Measurements from ENCODE around the gene ADSL. TPM values are rescaled to one million over a fixed set of nuclear protein-coding genes. Genes with fewer than 3 reads are reported as not detected.
"Not testable (repeated sequence)": the region's sequence is repeated elsewhere in the genome, so short reads cannot be mapped to it uniquely, and the experiment has no call there.

The ADSL gene
- total RNA-seq, 2 donors from 2014 or later = 94.6 to 157 TPM

DNA sequence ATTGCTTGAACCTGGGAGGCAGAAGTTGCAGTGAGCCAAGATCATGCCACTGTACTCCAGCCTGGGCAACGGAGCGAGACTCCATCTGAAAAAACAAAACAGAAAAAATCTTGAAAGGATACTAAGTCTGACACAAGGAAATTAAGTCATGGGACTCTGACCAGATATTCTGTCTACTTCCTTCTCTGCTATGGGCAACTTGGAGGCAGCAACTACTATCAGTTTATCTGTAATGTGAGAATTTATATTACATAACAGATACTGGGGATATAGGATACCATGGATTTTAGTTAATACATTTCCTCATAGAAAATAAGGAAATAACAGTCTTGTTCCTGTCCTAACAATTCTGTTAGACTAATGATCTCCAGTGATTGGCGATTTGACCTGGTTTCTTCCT, 22.5 kb downstream of the ADSL start:
- H3K27me3 Mint-ChIP-seq = no peaks in the 10 kb centered on the region
- no peak overlapping the region for H3K4me3 Mint-ChIP-seq
- ATAC-seq (replicated peaks) = no peak
- H3K27ac Mint-ChIP-seq = no peak overlapping the region
- H3K36me3 Mint-ChIP-seq (ENCODE audit: low read depth) = peaks cover 86% of the 10 kb centered on the region
- no peaks in the 10 kb centered on the region for H3K9me3 Mint-ChIP-seq
- H3K4me1 Mint-ChIP-seq = peaks cover 11% of the 10 kb centered on the region

DNA sequence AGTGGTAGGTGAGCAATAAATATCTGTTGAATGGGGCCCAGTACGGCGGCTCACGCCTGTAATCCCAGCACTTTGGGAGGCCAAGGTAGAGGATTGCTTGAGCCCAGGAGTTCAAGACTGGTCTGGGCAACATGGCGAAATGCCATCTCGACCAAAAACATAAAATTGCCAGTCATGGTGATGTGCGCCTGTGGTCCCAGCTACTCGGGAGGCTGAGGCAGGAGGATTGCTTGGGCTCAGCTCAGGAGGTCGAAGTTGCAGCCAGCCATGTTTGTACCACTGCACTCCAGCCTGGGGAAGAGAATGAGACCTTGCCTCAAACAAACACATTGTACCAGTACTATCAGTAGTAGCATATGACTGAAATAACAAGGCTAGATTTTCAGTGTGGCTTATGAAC, 28.3 kb downstream of the ADSL start:
- Mint-ChIP-seq H3K9me3 (no peaks in the 10 kb centered on the region), H3K36me3 (ENCODE audit: low read depth) (peaks cover 28% of the 10 kb centered on the region), H3K4me3 (no peak overlapping the region), H3K27ac (no peak overlapping the region), H3K27me3 (no peaks in the 10 kb centered on the region), H3K4me1 (peaks cover 5% of the 10 kb centered on the region)
- no peak for ATAC-seq (replicated peaks)

GRCh38 chr22:40376149-40376548, 29.8 kb downstream of the ADSL start:
- H3K27me3 Mint-ChIP-seq = no peaks in the 10 kb centered on the region
- H3K9me3 Mint-ChIP-seq = no peaks in the 10 kb centered on the region
- no peak overlapping the region for H3K27ac Mint-ChIP-seq
- no peak overlapping the region for H3K4me3 Mint-ChIP-seq
- no peak for ATAC-seq (replicated peaks)
- peaks cover 20% of the 10 kb centered on the region for H3K36me3 Mint-ChIP-seq (ENCODE audit: low read depth)
- H3K4me1 Mint-ChIP-seq = peaks cover 4% of the 10 kb centered on the region

DNA sequence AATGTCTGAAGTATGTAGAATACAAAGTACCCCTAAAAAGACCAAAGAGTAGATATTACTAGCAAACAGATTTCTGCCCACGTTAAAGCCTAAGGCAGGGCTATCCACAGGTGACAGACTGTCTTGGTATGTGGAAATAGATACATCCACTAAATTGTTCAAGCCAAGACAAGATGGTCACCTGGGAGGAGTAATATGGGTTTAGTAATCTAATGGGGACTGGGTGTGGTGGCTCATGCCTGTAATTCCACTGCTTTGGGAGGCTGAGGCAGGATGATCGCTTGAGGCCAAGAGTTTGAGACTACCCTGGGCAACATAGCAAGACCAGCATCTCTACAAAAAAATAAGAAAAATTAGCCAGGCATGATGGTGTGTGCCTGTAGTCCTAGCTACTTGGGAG, 31.6 kb downstream of the ADSL start:
- Mint-ChIP-seq H3K9me3 (no peaks in the 10 kb centered on the region), H3K27ac (no peak overlapping the region), H3K27me3 (no peaks in the 10 kb centered on the region), H3K36me3 (ENCODE audit: low read depth) (peaks cover 6% of the 10 kb centered on the region), H3K4me1 (peaks cover 6% of the 10 kb centered on the region), H3K4me3 (no peak overlapping the region)
- ATAC-seq (replicated peaks) = no peak

GRCh38 chr22:40378448-40378847, 32.1 kb downstream of the ADSL start:
- H3K36me3 Mint-ChIP-seq (ENCODE audit: low read depth); H3K4me1 Mint-ChIP-seq; H3K27ac Mint-ChIP-seq; H3K9me3 Mint-ChIP-seq; H3K27me3 Mint-ChIP-seq; H3K4me3 Mint-ChIP-seq; ATAC-seq (replicated peaks): not testable (repeated sequence)

- no peak overlapping the region for H3K4me3 Mint-ChIP-seq
- H3K36me3 Mint-ChIP-seq (ENCODE audit: low read depth) = no peaks in the 10 kb centered on the region
- no peaks in the 10 kb centered on the region for H3K27me3 Mint-ChIP-seq
- peaks cover 27% of the 10 kb centered on the region for H3K4me1 Mint-ChIP-seq
- ATAC-seq (replicated peaks) = no peak
- H3K27ac Mint-ChIP-seq = no peak overlapping the region
- H3K9me3 Mint-ChIP-seq = no peaks in the 10 kb centered on the region
Measured at GRCh38 chr22:40381461-40381860, 35.2 kb downstream of the ADSL start.

GRCh38 chr22:40383905-40384304, 37.6 kb downstream of the ADSL start:
- H3K9me3 Mint-ChIP-seq = no peaks in the 10 kb centered on the region
- no peaks in the 10 kb centered on the region for H3K27me3 Mint-ChIP-seq
- H3K27ac Mint-ChIP-seq = peak overlapping the region; percentile 6
- H3K36me3 Mint-ChIP-seq (ENCODE audit: low read depth) = no peaks in the 10 kb centered on the region
- no peak overlapping the region for H3K4me3 Mint-ChIP-seq
- H3K4me1 Mint-ChIP-seq = peaks cover 37% of the 10 kb centered on the region
- no peak for ATAC-seq (replicated peaks)

GRCh38 chr22:40385036-40385782, 38.9 kb downstream of the ADSL start:
- Mint-ChIP-seq H3K36me3 (ENCODE audit: low read depth) (no peaks in the 10 kb centered on the region), H3K27ac (peak overlapping the region; percentile 62), H3K4me1 (peaks cover 37% of the 10 kb centered on the region), H3K4me3 (peak overlapping the region; percentile 79), H3K27me3 (no peaks in the 10 kb centered on the region), H3K9me3 (no peaks in the 10 kb centered on the region)
- ATAC-seq (replicated peaks) = peak; percentile 88

DNA sequence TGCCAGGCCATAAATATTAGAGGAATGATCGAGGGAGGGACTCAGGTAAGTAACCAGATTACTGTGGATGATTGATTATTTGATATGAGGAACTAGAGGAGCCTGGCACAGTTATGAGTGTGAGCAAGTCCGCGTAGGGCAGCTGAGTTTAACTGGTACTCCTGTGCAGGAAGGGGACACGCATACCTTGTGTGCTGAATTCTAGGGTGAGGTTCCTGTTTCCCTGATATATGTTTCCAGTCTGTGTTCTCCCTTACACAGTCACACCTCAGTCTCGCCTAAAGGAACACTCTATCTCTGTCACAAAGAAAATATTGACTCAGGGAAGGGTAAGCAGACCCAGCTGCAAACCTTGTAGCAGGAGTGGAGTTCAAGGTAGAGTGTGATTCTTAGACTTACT, 41.4 kb downstream of the ADSL start:
- Mint-ChIP-seq H3K4me3 (no peak overlapping the region), H3K27ac (peak overlapping the region; percentile 62), H3K9me3 (no peaks in the 10 kb centered on the region), H3K27me3 (no peaks in the 10 kb centered on the region), H3K4me1 (peaks cover 42% of the 10 kb centered on the region), H3K36me3 (ENCODE audit: low read depth) (no peaks in the 10 kb centered on the region)
- no peak for ATAC-seq (replicated peaks)

- Mint-ChIP-seq H3K4me3 (no peak overlapping the region), H3K9me3 (no peaks in the 10 kb centered on the region), H3K27me3 (no peaks in the 10 kb centered on the region), H3K27ac (peak overlapping the region; percentile 62), H3K4me1 (peaks cover 43% of the 10 kb centered on the region), H3K36me3 (ENCODE audit: low read depth) (no peaks in the 10 kb centered on the region)
- no peak for ATAC-seq (replicated peaks)
Measured at GRCh38 chr22:40388231-40388630, 41.9 kb downstream of the ADSL start.

DNA sequence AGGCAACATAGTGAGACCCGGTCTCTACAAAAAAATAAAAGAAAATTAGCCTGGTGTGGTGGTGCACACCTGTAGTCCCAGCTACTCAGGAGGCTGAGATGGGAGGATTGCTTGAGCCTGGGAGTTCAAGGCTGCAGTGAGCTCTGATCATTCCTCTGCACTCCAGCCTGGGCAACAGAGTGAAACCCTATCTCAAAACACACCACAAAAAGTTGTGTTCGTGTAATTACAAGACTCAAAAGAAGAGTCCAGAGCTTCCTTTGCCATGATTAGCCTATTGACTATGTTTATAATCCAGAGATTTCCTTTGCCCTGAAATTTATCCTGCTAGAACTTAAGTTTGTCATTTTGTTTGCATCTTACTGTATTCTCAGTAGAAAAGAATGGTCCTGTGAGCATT, 45.1 kb downstream of the ADSL start:
- Mint-ChIP-seq H3K36me3 (ENCODE audit: low read depth) (peaks cover 7% of the 10 kb centered on the region), H3K27ac (no peak overlapping the region), H3K4me3 (no peak overlapping the region), H3K27me3 (no peaks in the 10 kb centered on the region), H3K9me3 (no peaks in the 10 kb centered on the region), H3K4me1 (peaks cover 28% of the 10 kb centered on the region)
- no peak for ATAC-seq (replicated peaks)

DNA sequence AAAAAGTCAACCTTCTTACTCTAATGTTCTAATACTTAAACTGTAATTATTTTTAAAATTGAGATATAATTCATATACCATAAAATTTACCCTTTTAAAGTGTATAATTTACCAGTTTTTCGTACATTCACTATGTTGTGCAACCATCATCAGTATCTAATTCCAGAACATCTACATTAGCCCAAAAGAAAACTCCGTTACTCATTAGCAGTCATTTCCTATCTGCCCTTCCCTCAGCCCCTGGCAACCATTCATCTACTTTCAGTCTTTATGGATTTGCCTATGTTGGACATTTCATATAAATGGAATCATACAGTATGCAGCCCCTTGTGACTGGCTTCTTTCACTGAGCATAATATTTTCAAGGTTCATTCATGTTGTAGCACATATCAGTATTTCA, 46.3 kb downstream of the ADSL start:
- no peak for ATAC-seq (replicated peaks)
- H3K9me3 Mint-ChIP-seq = no peaks in the 10 kb centered on the region
- no peak overlapping the region for H3K27ac Mint-ChIP-seq
- H3K36me3 Mint-ChIP-seq (ENCODE audit: low read depth) = peaks cover 7% of the 10 kb centered on the region
- H3K4me1 Mint-ChIP-seq = peaks cover 31% of the 10 kb centered on the region
- H3K27me3 Mint-ChIP-seq = no peaks in the 10 kb centered on the region
- no peak overlapping the region for H3K4me3 Mint-ChIP-seq

- Mint-ChIP-seq H3K9me3 (no peaks in the 10 kb centered on the region), H3K36me3 (ENCODE audit: low read depth) (peaks cover 7% of the 10 kb centered on the region), H3K27me3 (no peaks in the 10 kb centered on the region), H3K4me3 (no peak overlapping the region), H3K27ac (no peak overlapping the region), H3K4me1 (peaks cover 23% of the 10 kb centered on the region)
- no peak for ATAC-seq (replicated peaks)
Measured at GRCh38 chr22:40394607-40395006, 48.3 kb downstream of the ADSL start.

DNA sequence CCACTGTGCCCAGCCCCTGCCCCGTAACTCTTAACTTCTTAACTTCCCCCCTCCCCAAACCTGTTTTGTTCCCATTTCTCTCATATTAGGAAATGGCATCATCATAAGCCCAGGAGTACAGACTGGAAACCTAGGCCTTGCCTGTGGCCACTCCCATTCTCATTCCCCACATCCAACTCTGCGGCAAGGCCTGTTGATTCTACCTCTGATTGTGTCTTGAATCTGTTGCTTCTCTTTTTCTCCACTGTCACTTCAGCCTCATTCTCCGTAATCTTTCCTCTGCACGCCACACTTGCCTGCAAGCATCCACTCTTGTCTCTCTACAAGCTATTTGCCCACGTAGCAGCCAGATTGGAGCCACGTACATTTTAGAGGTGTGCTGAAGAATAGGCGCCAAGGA, 49.3 kb downstream of the ADSL start:
- Mint-ChIP-seq H3K4me1 (peaks cover 26% of the 10 kb centered on the region), H3K9me3 (no peaks in the 10 kb centered on the region), H3K27me3 (no peaks in the 10 kb centered on the region), H3K4me3 (no peak overlapping the region), H3K27ac (no peak overlapping the region), H3K36me3 (ENCODE audit: low read depth) (peaks cover 7% of the 10 kb centered on the region)
- no peak for ATAC-seq (replicated peaks)

DNA sequence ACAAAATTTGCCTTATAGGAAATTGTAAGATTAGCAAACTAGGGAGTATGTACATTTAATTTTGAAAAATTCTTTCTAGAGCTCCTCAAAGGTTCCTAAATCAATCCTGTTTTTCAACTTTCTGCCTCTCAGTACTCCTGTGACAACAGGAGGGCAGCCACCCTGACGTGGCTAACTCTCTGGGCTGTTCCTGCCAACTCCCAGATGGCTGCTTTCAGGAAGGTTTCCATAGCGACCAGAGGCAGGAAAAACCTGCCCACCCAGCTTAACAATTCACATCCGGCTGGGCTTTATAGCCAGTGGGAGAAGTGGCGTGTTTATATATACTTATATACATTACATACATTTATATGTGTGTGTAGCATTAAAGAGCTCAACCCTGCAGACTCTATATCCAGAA, 50.6 kb downstream of the ADSL start:
- Mint-ChIP-seq H3K4me1 (peaks cover 27% of the 10 kb centered on the region), H3K36me3 (ENCODE audit: low read depth) (peaks cover 14% of the 10 kb centered on the region), H3K27me3 (no peaks in the 10 kb centered on the region), H3K4me3 (no peak overlapping the region), H3K27ac (no peak overlapping the region), H3K9me3 (no peaks in the 10 kb centered on the region)
- no peak for ATAC-seq (replicated peaks)

DNA sequence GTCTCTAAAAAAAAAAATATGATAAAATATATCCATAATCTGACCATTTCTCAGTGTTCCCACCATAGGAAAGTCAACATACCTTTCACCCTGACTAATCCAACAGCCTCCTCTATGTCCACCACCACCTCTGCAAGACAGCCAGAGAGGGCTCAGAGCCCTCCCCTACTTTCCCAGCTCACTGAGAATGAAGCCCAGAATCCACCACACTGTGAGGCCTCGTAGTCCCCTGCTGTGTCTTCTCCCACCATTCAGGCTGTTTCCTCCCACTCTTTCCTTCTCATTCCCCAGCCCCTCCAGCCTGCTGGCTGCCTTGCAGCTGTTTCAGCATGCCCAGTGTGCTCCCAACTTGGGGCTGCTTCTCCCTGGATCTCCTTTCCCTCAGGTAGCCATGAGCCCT, 51.1 kb downstream of the ADSL start:
- Mint-ChIP-seq H3K4me3 (no peak overlapping the region), H3K36me3 (ENCODE audit: low read depth) (peaks cover 20% of the 10 kb centered on the region), H3K27ac (peak overlapping the region; percentile 79), H3K9me3 (no peaks in the 10 kb centered on the region), H3K27me3 (no peaks in the 10 kb centered on the region), H3K4me1 (peaks cover 31% of the 10 kb centered on the region)
- no peak for ATAC-seq (replicated peaks)
